Left ventricle myocardium inferior (tissue), 1 donor: ENCODE data around the gene MT1B. TPM values are rescaled to one million over a fixed set of nuclear protein-coding genes. Genes with fewer than 3 reads are reported as not detected.

Experiments
- DNase-seq: peaks from one replicate; pipeline ENCODE4 v3.0.0-alpha.2; 2020
- H3K27ac ChIP-seq: fragments of 200-600 bp; replicated peaks from 2 replicates; pipeline ENCODE4 v1.8.0; 2021
- H3K27me3 ChIP-seq: fragments of 200-600 bp; 2 replicates; pipeline ENCODE4 v1.8.0; 2021; ENCODE audit warnings: low read depth
- H3K36me3 ChIP-seq: fragments of 200-600 bp; 2 replicates; pipeline ENCODE4 v1.8.0; 2021
- H3K4me1 ChIP-seq: fragments of 200-600 bp; 2 replicates; pipeline ENCODE4 v1.8.0; 2021
- H3K4me3 ChIP-seq: fragments of 200-600 bp; 2 replicates; pipeline ENCODE4 v1.8.0; 2021; ENCODE audit warnings: mild to moderate bottlenecking, moderate library complexity
- H3K9me3 ChIP-seq: fragments of 200-600 bp; replicated peaks from 2 replicates; pipeline ENCODE4 v1.8.0; 2021
- intact Hi-C: fragments of 100-400 bp; cut with micrococcal nuclease; formaldehyde crosslinking; loops from one replicate; pipeline ENCODE4 v1.11.0; 2022
- long read RNA-seq: library from polyadenylated mRNA; unstranded; transcript quantifications from one replicate; pipeline ENCODE4 v2.0.0, GENCODE V29; 2021
- total RNA-seq: library from RNA; stranded (reverse); fragmentation: NEBNext Ultra II Directional; extraction: Animal tissue kit (Norgen Biotek cat#: 25700); gene quantifications from one replicate; pipeline ENCODE4 v1.2.1, GENCODE V29; 2021
- TF ChIP-seq, protein P1 (sequence below): fragments of 200-600 bp; IDR thresholded peaks from 2 replicates; pipeline ENCODE4 v1.8.0; 2021; ENCODE audit warnings: antibody characterized with exemption, mild to moderate bottlenecking, borderline replicate concordance
- donor health status: DM: no; HTN: yes; CAD: no; lungs with severe emphysema.

The MT1B gene
- total RNA-seq: not detected
- long read RNA-seq: 0 reads

DNA sequence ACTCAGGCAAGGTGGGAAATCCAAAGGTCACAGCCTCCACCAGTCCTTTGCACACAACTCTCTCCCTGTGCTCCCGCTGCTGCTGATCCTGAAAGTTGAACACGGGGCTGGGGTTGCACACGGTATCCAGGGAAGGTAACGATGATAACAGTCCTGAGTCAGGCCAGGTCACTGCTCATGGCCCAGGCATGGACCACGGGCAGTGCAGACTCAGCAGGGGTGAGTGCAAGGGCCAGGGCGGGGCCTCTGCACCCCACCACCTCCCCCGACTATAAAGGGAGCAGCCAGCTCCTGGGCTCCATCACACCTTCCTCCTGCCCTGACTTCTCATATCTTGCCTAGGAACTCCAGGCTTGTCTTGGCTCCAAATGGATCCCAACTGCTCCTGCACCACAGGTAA lies at the start of gene MT1B:
MT1B (plus strand) TSS at position 301 of the 400 bp plus-strand sequence; CDS start at position 369, 68 bp downstream.
- no peaks in the 10 kb centered on the region for H3K9me3 ChIP-seq
- H3K27ac ChIP-seq: no peak within 1 kb of the TSS
- peaks cover 49% of the 10 kb centered on the region for H3K27me3 ChIP-seq
- H3K4me1 ChIP-seq: no peaks in the 10 kb centered on the region
- DNase-seq: no peak
- TF ChIP-seq, protein P1, sequence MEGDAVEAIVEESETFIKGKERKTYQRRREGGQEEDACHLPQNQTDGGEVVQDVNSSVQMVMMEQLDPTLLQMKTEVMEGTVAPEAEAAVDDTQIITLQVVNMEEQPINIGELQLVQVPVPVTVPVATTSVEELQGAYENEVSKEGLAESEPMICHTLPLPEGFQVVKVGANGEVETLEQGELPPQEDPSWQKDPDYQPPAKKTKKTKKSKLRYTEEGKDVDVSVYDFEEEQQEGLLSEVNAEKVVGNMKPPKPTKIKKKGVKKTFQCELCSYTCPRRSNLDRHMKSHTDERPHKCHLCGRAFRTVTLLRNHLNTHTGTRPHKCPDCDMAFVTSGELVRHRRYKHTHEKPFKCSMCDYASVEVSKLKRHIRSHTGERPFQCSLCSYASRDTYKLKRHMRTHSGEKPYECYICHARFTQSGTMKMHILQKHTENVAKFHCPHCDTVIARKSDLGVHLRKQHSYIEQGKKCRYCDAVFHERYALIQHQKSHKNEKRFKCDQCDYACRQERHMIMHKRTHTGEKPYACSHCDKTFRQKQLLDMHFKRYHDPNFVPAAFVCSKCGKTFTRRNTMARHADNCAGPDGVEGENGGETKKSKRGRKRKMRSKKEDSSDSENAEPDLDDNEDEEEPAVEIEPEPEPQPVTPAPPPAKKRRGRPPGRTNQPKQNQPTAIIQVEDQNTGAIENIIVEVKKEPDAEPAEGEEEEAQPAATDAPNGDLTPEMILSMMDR: no peak
- intact Hi-C loops: no loop called here
- no peaks in the 10 kb centered on the region for H3K36me3 ChIP-seq
- no peak within 1 kb of the TSS for H3K4me3 ChIP-seq

DNA sequence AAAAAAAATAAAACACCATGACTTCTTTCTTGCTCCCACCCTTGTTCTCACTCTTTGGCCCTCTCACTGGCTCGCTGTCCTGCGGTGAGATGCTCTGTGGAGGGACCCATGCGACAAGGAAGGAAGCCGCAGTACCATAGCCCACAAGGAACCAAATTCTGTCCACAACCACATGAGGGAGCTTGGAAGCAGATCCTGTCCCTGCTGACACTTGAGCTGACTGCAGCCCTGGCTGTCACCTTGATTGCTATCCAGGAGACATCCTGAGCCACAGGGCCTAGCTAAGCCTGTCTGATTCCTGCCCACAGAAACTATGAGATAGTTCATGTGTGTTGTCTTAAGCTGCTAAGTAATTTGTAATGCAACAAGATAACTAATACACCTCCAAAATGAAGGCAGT lies 48.1 kb upstream of the MT1B start:
- H3K9me3 ChIP-seq: no peaks in the 10 kb centered on the region
- intact Hi-C loops: loop anchor here (5.0 to 10.0 kb wide), 2 partner anchors 89 to 99 kb away; no protein-coding TSS in a partner anchor
- TF ChIP-seq, protein P1: peak; percentile 76
- no peak overlapping the region for H3K4me3 ChIP-seq
- H3K36me3 ChIP-seq: no peaks in the 10 kb centered on the region
- peak; percentile 44 for DNase-seq
- H3K27me3 ChIP-seq: no peaks in the 10 kb centered on the region
- peaks cover 27% of the 10 kb centered on the region for H3K4me1 ChIP-seq
- H3K27ac ChIP-seq: peak overlapping the region; percentile 27

DNA sequence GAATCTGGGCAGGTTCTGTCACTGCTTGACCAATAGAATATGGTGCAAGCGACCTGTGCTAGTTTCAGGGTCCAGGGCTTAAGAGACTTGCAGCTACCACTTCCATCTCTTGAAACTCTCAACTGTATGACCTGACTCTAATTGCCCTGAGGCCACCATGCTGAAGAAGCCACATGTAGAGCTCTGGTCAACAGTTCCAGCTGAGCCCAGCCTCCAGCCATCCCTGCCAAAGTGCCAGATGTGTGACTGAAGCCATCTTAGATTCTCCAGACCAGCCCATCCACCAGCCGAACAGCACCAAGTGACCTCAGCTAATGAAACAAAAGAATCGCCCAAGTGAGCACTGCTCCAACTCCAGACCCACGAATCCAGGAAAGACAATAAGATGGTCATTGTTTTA lies 46.7 kb upstream of the MT1B start:
- intact Hi-C loops: loop anchor here (5.0 to 10.0 kb wide), 2 partner anchors 90 to 97 kb away; no protein-coding TSS in a partner anchor
- no peak for DNase-seq
- no peaks in the 10 kb centered on the region for H3K9me3 ChIP-seq
- no peaks in the 10 kb centered on the region for H3K36me3 ChIP-seq
- H3K27me3 ChIP-seq: no peaks in the 10 kb centered on the region
- H3K27ac ChIP-seq: peak overlapping the region; percentile 95
- TF ChIP-seq, protein P1: no peak
- H3K4me3 ChIP-seq: no peak overlapping the region
- H3K4me1 ChIP-seq: peaks cover 41% of the 10 kb centered on the region

DNA sequence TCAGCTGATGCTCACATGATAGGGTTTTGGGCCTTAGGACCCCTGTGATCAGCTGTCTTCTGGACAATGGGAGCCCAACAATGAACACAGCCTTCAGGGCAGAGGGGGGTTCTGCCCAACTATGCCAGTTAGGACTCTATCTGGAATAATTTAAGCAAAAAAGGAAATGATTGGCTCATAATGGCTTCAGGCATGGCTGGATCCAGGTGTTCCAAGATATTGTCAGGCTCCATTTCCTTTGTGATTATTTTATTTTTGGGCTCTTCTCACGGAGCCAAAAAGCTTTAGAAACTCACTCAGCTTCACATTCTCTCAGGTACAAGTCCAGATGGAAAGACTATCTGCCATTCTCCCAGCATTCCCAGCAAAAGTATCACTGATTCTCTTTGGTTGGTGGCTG lies 46.2 kb upstream of the MT1B start:
- H3K27ac ChIP-seq: peak overlapping the region; percentile 95
- DNase-seq: no peak
- peaks cover 46% of the 10 kb centered on the region for H3K4me1 ChIP-seq
- no peaks in the 10 kb centered on the region for H3K27me3 ChIP-seq
- TF ChIP-seq, protein P1: no peak
- no peaks in the 10 kb centered on the region for H3K9me3 ChIP-seq
- H3K4me3 ChIP-seq: no peak overlapping the region
- intact Hi-C loops: loop anchor here (10.0 kb wide), 1 partner anchor 91 kb away; no protein-coding TSS in a partner anchor
- no peaks in the 10 kb centered on the region for H3K36me3 ChIP-seq

DNA sequence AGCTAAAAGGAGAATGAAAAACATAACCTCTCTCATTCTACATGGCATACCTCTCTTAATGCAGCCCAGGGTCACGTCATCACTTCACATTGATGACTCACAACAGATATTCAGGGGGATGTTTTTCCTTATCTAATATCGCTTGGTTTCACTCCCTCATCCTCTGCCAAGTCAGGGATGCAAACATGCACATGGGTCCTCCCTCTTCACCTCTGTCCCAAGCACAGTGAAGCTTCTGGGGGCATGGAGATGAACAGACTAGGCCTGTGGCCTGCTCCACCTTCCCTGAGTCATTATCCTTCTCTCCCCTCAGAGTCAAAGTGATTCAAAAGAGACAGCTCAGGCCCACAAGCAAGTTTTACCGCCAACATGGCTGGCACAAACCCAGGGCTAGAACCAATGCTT lies 45.6 kb upstream of the MT1B start:
- Histone ChIP-seq H3K27me3 (no peaks in the 10 kb centered on the region), H3K36me3 (no peaks in the 10 kb centered on the region), H3K9me3 (no peaks in the 10 kb centered on the region), H3K27ac (peak overlapping the region; percentile 95), H3K4me3 (no peak overlapping the region), H3K4me1 (peaks cover 52% of the 10 kb centered on the region)
- intact Hi-C loops: loop anchor here (10.0 kb wide), 1 partner anchor 91 kb away; no protein-coding TSS in a partner anchor
- TF ChIP-seq, protein P1: no peak
- DNase-seq: no peak
